Epithelial cell of esophagus (primary cell): ENCODE results near the gene DFFB.

Experiments
- DNase-seq: peaks from one replicate; pipeline ENCODE4 v3.0.0; 2010; ENCODE audit warnings: low read depth
- H3K4me3 ChIP-seq: 2 replicates; pipeline ENCODE4 v1.5.1; 2011; ENCODE audit warnings: mild to moderate bottlenecking, low read length, control low read depth
- CTCF ChIP-seq: IDR thresholded peaks from 2 replicates; pipeline ENCODE4 v1.5.1; 2011; ENCODE audit warnings: low read depth, mild to moderate bottlenecking, low read length, control low read depth, inconsistent platforms; ENCODE audit not compliant: insufficient read depth; ENCODE audit errors: missing control alignments

DFFB gene

GRCh38 chr1:3868464-3869006, 11.3 kb downstream of the DFFB start:
- DNase-seq: no peak
- no peak for TF ChIP-seq CTCF
- H3K4me3 ChIP-seq: no peak overlapping the region

- TF ChIP-seq CTCF: no peak
- DNase-seq: no peak
- no peak overlapping the region for H3K4me3 ChIP-seq
Observed at GRCh38 chr1:3869751-3870301, 12.6 kb downstream of the DFFB start.

GRCh38 chr1:3871451-3871805, 14.2 kb downstream of the DFFB start:
- no peak overlapping the region for H3K4me3 ChIP-seq
- no peak for DNase-seq
- TF ChIP-seq CTCF: no peak

- no peak overlapping the region for H3K4me3 ChIP-seq
- no peak for DNase-seq
- no peak for TF ChIP-seq CTCF
Observed at GRCh38 chr1:3872546-3872945, 15.3 kb downstream of the DFFB start.

GRCh38 chr1:3874736-3875135, 17.5 kb downstream of the DFFB start:
- no peak for TF ChIP-seq CTCF
- DNase-seq: no peak
- H3K4me3 ChIP-seq: no peak overlapping the region

- no peak overlapping the region for H3K4me3 ChIP-seq
- TF ChIP-seq CTCF: no peak
- DNase-seq: no peak
Observed at GRCh38 chr1:3876716-3877115, 19.4 kb downstream of the DFFB start.

- TF ChIP-seq CTCF: no peak
- DNase-seq: no peak
- no peak overlapping the region for H3K4me3 ChIP-seq
Observed at GRCh38 chr1:3879099-3879498, 21.8 kb downstream of the DFFB start.
